Activated T-cell treated with anti-CD3 and anti-CD28 coated beads for 4 hours (primary cell): ENCODE results near the gene DHRS4L2.
"Not testable (repeated sequence)": the region's sequence is repeated elsewhere in the genome, so short reads cannot be mapped to it uniquely, and the experiment has no call there.

Experiments used
- DNase-seq: peaks from one replicate; pipeline ENCODE4 v3.0.0-alpha.2; 2020

DHRS4L2 gene

DNA sequence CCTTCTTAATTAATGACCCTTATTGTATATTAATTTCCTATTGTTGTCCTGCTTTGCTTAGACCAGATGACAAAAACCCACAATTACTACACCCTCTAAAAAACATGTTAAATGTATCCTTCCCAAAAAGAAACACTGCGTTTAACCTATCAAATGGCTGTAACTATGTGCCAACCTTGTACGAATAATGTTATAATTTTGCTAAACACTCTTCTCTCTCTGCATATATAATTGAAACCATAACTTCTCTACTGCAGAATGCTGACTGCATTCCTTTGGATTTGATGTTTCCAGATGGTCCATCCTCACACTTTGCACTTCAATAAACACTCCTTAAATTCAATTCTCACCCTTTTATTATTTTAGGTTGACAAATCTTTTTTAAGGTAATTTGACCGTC is 31.8 kb downstream of the DHRS4L2 start:
- DNase-seq = not testable (repeated sequence)

DNA sequence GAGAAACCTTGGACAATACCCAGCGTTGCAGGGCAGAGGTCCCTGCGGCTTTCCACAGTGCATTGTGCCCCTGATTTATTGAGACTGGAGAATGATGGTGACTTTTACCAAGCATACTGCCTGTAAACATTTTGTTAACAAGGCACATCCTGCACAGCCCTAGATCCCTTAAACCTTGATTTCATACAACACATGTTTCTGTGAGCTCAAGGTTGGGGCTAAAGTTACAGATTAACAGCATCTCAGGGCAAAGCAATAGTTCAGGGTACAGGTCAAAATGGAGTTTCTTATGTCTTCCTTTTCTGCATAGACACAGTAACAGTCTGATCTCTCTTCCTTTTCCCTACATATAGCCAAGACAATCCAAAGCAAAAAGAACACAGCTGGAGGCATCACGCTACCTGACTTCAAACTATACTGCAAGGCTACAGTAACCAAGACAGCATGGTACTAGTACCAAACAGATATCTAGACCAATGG is 36.2 kb downstream of the DHRS4L2 start:
- not testable (repeated sequence) for DNase-seq

DNA sequence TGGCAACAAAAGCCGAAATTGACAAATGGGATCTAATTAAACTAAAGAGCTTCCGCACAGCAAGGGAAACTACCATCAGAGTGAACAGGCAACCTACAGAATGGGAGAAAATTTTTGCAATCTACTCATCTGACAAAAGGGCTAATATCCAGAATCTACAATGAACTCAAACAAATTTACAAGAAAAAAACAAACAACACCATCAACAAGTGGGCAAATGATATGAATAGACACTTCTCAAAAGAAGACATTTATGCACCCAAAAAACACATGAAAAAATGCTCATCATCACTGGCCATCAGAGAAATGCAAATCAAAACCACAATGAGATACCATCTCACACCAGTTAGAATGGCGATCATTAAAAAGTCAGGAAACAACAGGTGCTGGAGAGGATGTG is 41.0 kb downstream of the DHRS4L2 start:
- not testable (repeated sequence) for DNase-seq

DNA sequence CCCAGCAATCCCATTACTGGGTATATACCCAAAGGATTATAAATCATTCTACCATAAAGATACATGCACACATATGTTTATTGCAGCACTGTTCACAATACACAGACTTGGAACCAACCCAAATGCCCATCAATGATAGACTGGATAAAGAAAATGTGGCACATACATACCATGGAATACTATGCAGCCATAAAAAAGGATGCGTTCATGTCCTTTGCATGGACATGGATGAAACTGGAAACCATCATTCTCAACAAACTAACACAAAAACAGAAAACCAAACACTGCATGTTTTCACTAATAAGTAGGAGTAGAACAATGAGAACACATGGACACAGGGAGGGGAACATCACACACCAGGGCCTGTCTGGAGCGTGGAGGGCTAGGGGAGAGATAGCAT is 42.6 kb downstream of the DHRS4L2 start:
- DNase-seq = not testable (repeated sequence)

DNA sequence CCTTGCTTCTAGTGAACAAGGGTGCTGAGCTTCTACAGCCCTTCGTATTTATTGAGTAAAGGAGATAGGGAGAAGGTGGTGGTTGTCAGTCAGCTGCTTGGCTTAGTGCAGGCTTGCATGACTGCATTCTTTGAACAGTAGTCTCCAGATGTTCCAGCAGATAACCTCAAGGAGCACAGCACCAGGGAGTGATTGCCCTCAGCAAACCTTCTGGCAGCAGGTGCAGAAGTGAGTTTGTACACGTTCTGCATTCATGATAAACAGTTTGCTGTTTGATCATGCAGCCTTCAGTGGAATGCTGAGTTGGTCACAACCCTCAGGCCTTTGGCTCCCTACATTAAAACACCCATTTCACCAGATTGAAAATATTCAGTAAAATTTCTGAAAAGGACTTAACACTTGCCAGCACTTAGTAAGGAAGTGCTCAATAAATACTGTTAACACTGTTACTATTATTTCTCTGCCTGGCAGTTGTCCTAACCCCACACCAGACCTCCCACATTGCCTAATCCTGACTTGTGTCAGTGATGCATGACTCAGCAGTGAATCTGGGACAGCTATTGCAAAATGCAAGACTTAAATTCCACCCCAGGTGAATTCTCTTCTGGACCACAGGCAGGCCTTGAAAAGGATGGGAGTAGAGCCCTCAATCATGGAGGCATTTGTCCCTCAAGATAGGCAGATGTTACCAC is 44.1 kb downstream of the DHRS4L2 start:
- no peak for DNase-seq

DNA sequence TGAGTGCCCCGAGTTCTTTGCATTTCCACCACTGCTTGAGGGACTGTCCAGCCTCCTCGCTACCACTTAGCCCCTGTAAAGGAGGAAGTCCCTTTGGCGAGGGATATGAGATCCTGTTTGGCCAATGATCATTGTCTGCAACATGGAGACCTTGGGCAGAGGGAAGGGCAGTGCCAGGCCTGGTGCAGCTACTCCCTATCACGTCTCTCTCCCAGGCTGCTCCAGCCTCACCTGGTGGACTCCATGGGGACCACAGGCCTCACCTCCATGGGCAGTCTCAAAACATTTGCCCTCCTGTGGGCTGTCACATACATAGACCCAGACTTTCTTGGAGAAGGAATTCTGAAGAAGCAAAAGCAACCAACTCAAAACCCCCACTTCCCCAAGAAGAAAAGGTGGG is 47.0 kb downstream of the DHRS4L2 start:
- not testable (repeated sequence) for DNase-seq

DNA sequence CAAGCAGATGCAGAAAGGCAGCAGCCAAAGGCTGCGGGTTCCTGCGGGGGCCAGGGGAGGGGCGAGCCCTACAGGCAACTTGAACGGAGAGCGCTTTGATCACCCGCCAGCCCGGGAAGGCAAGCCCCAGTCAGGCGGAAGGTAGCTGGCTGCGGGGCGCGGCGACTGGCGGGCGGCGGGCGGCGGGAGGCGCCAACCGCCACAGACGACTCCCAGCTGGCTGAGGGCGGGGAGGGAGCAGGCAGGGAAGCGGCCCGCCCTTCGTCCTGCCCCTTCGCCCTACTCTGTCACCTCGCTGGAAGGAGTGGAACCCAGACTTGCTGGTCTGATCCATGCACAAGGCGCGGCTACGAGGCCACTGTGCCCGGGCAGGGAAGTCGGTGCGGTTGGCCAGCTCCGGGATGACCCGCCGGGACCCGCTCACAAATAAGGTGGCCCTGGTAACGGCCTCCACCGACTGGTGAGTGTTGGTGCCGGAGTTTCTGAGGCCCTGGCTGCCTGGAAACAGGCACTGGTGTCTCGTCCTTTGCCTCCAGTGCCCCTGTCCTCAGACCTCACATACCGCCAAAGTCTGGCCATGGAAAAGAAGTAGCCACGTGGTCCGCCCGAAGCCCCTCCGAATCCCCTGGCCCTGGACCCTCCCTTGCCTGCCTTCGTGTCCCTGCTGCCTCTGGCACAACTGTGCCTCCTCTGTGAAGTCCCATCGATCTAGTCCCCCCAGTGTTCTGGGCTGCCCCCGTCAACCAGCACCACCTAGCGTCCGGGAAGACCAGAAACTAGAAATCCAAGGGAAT is 47.6 kb downstream of the DHRS4L2 start:
- peak; percentile 44 for DNase-seq

DNA sequence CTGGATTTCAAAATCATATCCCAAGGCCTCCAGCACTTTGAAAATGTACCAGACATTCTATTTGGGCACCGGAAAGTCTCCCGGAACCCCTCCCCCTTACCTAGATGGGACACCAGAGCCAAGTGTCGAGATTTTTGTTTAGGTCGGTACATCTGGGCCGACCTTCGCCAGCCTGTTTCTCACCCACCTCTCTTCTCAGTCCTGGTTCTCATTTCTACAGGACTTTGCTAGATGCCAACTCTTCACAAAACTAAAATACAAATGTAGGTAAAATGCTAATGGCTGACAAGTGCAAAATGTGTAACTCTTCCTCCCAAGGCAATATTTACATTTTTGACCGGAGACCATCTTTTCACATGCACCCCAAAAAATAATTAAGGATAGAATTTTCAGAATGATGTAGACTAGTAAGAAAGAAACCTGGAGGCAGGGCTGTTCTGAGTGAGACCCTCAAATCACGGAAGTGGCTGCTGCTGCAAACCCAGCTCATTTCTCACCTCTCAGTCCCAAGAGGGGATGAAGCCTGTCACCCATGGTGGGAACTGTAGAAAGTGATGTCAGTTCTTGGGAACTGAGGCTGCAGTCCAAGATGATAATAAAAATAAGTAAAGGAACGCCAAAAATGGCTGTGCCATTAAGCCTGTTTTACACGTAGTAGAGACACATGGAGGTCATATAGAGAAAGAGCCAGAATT is 48.4 kb downstream of the DHRS4L2 start:
- not testable (repeated sequence) for DNase-seq

DNA sequence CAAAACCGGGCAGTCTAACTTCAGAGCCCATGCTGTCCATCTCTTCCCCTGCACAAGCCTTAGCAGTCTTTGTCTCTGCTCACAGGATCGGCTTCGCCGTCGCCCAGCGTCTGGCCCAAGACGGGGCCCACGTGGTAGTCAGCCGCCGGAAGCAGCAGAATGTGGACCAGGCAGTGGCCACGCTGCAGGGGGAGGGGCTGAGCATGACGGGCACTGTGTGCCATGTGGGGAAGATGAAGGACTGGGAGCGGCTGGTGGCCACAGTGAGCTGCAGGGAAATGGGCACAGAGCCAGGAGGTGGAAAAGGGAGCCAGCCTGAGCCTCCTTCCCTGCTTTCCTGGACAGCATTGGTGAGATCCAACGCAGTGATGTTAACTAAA is 48.9 kb downstream of the DHRS4L2 start:
- no peak for DNase-seq

DNA sequence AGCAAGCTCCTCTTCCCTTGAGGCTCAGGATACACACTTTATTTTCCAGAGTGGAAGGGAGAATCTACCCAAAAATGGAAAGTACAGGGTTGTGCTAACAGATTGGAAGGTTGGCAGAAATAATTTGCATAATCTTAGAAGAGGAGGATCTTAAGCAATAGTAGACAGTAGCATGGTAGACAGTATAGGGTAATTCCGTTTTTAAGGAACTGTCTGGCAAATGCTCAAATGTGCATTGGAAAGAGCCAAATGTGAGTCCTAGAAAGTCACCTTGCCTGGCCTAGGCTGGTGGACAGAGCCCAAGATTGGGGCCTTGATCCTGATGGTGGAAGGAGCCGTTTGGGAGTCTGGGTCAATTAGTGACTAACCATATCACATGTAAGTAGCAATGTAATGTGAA is 50.0 kb downstream of the DHRS4L2 start:
- DNase-seq = no peak

DNA sequence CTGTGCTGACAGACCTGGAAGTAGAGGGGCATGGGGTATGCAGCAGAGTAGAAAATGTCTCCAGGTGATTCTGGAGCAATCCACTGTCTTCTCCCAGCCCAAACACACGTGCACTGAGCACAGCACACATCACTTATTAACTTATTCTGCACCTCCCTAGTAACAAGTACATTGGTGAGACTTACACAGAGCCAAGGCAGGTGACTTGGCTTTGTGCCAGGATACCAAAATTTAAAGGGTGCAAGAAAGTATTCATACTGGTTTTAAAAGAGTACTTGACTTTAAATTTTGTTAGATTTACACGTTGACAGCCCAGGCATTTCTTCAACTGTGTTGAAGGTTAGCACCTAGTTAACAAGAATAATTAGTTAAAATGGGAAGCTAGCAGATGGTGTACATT is 52.0 kb downstream of the DHRS4L2 start:
- no peak for DNase-seq

DNA sequence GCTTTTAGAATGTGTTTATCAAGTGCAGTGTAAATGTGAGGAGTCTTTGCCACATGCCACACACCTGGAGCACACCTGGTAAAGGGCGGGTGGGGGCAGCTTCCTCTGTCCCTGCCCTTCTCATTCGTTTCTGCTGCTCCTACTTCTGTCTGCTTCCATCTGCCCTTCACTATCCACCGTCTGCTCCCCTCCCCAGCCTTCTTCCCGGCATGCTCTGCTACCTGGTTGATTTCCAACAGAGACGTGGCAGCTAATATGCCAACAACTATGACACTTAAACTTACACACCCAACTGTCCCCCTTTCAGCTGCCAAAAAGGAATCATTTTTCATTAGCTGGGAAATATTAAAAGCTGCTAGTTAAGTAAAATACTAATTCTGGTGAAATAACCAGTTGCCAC is 54.0 kb downstream of the DHRS4L2 start:
- DNase-seq = no peak

DNA sequence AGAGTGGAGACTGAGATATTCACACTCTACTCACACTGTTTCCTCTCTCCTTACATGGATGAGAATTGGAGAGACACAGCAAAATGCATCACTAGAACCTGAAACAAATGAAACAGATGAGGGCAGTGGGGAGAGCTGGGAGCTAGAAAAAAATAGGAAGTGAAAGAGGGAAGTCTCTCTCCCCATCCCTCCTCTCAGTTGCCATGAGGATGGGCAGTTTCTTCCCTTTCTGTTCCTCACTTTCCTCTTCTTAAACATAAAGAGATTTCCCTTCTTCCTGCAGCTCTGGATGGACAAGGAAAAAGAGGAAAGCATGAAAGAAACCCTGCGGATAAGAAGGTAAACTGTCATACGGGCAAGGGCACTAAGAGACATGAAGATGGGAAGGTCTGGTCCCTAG is 60.3 kb downstream of the DHRS4L2 start:
- not testable (repeated sequence) for DNase-seq

DNA sequence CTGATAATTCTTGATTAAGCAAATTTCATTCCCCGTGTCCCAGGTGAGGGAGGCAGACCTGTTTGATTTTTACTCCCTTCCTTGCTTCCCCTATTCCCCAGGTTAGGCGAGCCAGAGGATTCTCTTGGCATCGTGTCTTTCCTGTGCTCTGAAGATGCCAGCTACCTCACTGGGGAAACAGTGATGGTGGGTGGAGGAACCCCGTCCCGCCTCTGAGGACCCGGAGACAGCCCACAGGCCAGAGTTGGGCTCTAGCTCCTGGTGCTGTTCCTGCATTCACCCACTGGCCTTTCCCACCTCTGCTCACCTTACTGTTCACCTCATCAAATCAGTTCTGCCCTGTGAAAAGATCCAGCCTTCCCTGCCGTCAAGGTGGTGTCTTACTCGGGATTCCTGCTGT is 62.0 kb downstream of the DHRS4L2 start:
- not testable (repeated sequence) for DNase-seq

DNA sequence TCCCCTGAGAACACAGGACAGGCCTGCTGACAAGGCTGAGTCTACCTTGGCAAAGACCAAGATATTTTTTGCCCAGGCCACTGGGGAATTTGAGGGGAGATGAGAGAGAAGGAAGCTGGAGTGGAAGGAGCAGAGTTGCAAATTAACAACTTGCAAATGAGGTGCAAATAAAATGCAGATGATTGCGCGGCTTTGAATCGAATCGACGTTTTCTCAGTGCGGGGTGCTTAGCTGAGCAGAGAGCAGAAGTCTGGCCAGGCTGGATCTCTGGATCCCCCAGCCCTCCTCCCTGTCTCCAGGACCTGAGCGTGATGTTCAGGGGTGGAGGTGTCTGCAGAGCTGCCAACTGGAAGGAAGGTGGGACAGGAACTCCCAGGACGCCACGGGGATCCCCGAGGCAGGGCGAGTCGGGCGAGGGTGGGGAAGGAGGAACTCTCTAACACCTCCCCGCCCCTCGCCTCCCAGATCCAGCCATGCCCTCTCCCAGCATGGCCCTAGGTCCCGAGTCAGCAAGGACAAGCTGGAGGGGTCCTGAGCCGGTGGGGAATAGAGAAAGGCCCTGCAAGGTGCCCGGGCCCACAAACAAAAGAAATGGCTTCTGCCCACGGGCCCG is 62.6 kb downstream of the DHRS4L2 start:
- DNase-seq = no peak

DNA sequence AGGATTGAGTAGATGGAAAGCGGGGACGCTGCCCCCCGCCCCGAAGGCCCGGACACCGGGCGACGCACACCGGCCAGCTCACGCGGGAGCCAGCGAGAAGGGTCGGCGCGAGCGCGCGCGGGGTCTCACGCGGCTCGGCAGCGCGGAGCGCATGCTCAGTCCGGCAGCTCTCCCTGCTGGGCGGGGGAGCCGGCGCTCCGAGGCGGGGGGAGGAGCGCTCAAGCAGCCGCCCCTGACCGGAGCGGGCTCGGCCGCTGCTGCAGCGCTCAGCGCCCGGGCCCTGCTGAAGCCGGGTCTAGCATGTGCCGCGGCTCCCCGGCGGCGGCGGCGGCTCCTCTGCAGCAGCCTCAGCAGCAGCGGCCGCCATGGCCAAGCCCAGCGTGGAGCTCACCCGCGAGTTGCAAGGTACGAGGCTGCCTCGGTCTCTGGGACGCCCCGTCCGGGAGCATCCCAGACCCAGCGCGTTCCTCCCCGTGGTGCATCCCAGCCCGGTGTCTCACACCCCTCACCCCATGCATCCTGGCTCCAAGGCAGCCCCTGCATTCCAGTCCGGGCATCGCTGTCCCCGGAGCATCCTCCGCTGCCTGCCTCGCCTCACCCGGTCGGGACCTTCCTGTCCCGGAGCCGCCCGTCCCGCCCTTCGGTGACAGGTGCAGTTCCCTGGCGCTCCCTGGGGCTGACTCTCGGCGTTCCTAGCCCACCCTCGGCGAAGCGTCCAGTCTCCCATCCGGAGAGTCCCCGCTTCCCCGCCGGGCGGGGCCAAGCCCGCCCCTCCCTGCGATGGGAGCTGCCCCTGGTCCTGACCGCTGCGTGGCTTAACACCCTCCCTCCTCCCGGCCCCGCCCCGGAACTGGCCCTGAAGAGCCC is 63.3 kb downstream of the DHRS4L2 start, which contains the start of gene CARMIL3:
TSS of gene CARMIL3 (plus strand) at position 221 of the 867 bp plus-strand sequence. CDS start at position 366, 145 bp downstream.
- DNase-seq = peak; percentile 33

DNA sequence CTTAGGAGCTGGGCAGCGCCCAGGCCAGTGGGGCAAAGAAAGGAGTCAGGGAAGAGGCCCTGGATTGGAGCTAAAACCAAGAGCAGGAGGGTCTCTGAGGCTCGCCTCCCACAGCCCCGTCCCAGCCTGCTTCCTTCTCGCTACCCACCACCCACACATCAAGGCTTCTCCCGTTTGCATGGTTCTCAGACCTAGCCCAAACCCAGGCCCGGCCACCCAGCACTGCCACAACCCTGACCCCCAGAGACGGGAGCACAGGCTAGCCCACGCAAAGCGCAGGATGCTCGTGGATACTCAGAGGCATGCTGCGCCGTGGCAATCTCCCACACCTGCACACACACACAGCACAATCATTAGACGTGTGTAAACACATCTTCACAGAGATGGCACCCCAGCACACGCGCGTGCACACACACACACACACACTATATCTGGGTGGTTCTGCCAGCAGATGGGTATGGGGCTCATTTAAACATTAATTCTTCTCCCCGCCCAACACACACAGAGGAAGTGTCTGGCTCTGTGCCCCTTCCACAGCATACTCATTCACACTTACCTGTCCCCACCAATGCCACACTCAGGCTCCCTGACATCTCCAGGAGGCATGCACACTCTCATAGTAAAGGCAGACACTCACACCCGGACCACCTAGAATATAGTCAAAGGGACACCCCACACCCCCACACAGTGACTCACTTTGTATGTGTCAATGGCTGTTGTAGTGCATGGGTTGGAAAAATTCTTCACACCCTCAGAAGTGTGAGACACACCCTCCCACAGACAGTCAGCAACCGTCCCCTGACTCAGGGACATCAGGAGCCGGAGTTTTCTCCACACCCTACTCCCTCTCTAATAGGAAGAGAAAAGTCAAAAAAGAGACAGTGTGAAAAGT is 64.2 kb downstream of the DHRS4L2 start:
- peak; percentile 53 for DNase-seq

DNA sequence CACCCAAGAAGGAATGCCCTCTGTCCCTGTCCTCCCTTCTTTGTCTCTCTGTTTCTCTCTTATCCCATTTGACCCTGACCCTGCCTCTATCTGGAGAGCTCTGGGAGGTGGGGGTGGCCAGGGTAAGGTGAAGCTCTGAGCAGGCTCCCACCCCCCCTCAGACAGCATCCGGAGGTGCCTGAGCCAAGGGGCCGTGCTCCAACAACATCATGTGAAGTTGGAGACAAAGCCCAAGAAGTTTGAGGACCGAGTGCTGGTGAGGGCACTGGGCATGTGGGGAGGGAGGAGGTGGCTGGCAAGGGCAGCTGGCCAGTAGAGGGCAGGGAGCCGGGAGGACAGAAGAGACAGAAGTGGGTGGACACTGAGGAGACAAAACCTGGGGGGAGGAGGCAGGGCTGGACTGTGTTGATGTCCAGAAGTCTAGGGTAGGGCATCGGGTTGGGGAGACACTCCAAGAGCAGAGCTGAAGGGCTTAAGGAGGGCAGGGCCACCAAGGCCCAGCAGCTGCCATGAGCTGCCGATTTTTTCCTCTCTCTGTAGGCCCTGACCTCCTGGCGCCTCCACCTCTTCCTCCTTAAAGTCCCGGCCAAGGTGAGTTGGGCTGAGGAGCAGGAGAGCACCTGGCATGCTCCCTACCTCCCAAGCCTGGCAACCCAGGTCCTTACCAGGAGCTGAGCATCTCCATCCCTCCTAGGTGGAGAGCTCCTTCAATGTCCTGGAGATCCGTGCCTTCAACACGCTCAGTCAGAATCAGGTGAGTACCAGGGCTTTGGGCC is 65.0 kb downstream of the DHRS4L2 start:
- no peak for DNase-seq

DNA sequence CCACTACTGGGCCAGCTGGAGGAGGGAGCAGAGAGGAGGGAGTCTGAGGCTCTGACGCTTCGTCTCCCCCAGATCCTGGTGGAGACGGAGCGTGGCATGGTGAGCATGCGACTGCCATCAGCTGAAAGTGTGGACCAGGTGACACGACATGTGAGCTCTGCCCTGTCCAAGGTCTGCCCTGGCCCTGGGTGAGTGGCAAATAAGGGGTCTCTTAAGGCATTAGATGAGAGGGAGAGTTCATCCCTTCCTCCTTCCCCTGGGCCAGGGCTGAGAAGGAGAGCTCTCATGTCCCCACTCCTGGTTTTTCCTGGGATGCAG is 65.6 kb downstream of the DHRS4L2 start:
- no peak for DNase-seq

DNA sequence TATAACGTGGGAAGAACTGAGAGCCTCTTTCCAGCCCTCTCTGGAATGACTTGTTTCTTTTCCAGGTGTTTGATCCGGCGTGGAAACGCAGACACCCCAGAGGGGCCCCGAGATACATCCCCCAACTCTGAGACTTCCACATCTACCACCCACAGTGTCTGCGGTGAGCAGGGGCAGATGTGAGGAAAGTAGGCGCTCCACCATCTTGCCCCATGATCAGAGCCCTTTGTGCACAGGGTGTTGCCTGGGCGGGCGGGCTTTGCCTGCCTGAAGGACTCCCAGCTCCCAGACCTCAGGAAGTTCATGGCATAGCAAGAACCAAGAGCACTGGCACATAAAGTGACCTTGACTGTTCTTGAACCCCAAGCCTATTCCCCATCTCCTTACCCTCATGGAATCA is 65.9 kb downstream of the DHRS4L2 start:
- DNase-seq = no peak
